Measurements from ENCODE around the gene INAFM2. TPM values are rescaled to one million over a fixed set of nuclear protein-coding genes. Genes with fewer than 3 reads are reported as not detected.

INAFM2 gene
- total and polyA plus RNA-seq, 9 of the 15 experiments (the other 6 are each of a cell fraction or from before 2014, with no cell fraction given), result 11.8 to 43.1 (median 27.2) TPM

GRCh38 chr15:40343512-40343911 lies 20.0 kb downstream of the INAFM2 start:
- no peak for TF ChIP-seq HDGF (IDR thresholded peaks at IDR 0.05)
- TF ChIP-seq SAFB (IDR thresholded peaks at IDR 0.05; ENCODE audit: borderline replicate concordance, low read depth, low read length), result no peak
- 0 out of 2 replicates have a peak, but pooled peaks have one; percentile 22 for TF ChIP-seq FOSL1 (tag; conservative IDR thresholded peaks at IDR 0.05)
- TF ChIP-seq ZNF589 (CRISPR knock-in tag; IDR thresholded peaks at IDR 0.05; ENCODE audit: low read depth), result 0 out of 2 replicates have a peak, but pooled peaks have one; percentile 41
- no peak for TF ChIP-seq ZFP30 (CRISPR knock-in tag; IDR thresholded peaks at IDR 0.05; ENCODE audit: borderline replicate concordance)
- no peak for DNase-seq (ENCODE audit: extremely low read depth in 1 of 4, low spot score in 3 of 4)
- ChIA-PET POLR2A (interaction anchor here (0.7 to 4.8 kb wide), 2 partner anchors 15 to 459 kb away, joined by 3 to 30 read pairs; no protein-coding TSS in a partner anchor), CTCF (ENCODE audit: low intra/inter-chr PET ratio) (interaction anchor here (0.8 to 0.9 kb wide), 2 partner anchors 64 to 79 kb away, joined by 3 read pairs; no protein-coding TSS in a partner anchor)
- Histone ChIP-seq H3K36me3 (ENCODE audit: control insufficient read depth, insufficient read depth, low read length) (no peaks in the 10 kb centered on the region), H3K27ac (ENCODE audit: extremely low read depth, low read depth, low read length) (no peak overlapping the region), H3K27me3 (ENCODE audit: control insufficient read depth in 2 of 2, insufficient read depth in 2 of 2, low read length in 2 of 2) (no peaks in the 10 kb centered on the region), H3K4me2 (ENCODE audit: insufficient read depth, low read length) (no peak overlapping the region), H3K4me1 (replicated peaks in 1 of 2; ENCODE audit: control insufficient read depth in 2 of 2, insufficient read depth in 2 of 2, low read length in 2 of 2) (peaks cover 7 to 30% of the 10 kb centered on the region in 2 experiments; a peak in 4 of 5 replicates), H3K9me1 (ENCODE audit: control insufficient read depth, insufficient read depth, low read length) (no peaks in the 10 kb centered on the region), H3K9ac (ENCODE audit: insufficient read depth in 1 of 2, low read depth in 2 of 2, low read length in 2 of 2) (peak overlapping the region in 1 of 2 experiments; percentile 55; a peak in 1 of 4 replicates), H3K9me3 (replicated peaks; ENCODE audit: control insufficient read depth, insufficient read depth, low read depth, low read length) (no peaks in the 10 kb centered on the region), H3K4me3 (no peak overlapping the region), H4K20me1 (replicated peaks; ENCODE audit: control insufficient read depth, insufficient read depth, low read length) (peaks cover 2% of the 10 kb centered on the region; the same call in 1 of the 2 replicates), H2AFZ (ENCODE audit: low read depth, low read length) (peak overlapping the region; percentile 57; the same call in 1 of the 2 replicates), H3K79me2 (ENCODE audit: control insufficient read depth, insufficient read depth, low read length) (no peaks in the 10 kb centered on the region)
- BruUV-seq (replicated peaks), result no TSS peak
- in situ Hi-C loops (cut with MboI) (loop anchor here (10.0 kb wide), 1 partner anchor 541 kb away; no protein-coding TSS in a partner anchor), intact Hi-C loops (cut with micrococcal nuclease) (no loop called here)
- ATAC-seq, result no peak
- 30% methylated on average over 10 of the region's 10 CpGs for WGBS (ENCODE audit: insufficient coverage, low coverage, missing lambda C conversion rate)
- no peak for FAIRE-seq

All from K562 (cell line).